CD14-positive monocyte (primary cell): ENCODE results near the gene FAM25A. TPM values are rescaled to one million over a fixed set of nuclear protein-coding genes. Genes with fewer than 3 reads are reported as not detected.

Source experiments
- DNase-seq, 3 donors: peaks; one replicate each; pipeline ENCODE4 v3.0.0-alpha.2; 2011 to 2022
- H2AFZ ChIP-seq: 2 replicates; pipeline ENCODE4 v1.6.0; 2012; ENCODE audit warnings: mild to moderate bottlenecking, low read depth, low read length, inconsistent platforms; ENCODE audit not compliant: insufficient read depth, poor library complexity, severe bottlenecking
- H3K27ac ChIP-seq, 2 donors: 1 replicate in 1 of 2; 2 replicates in 1 of 2; pipeline ENCODE4 v1.5.1; 2012 to 2013; ENCODE audit warnings: low read length in 2 of 2, control low read depth in 1 of 2, inconsistent platforms in 1 of 2, low read depth in 1 of 2, mild to moderate bottlenecking in 1 of 2
- H3K27me3 ChIP-seq, 2 donors: one replicate each; pipeline versions ENCODE4 v1.6.0 to v1.6.1; 2011 to 2013; ENCODE audit warnings: low read length in 2 of 2; ENCODE audit not compliant: control insufficient read depth in 2 of 2, insufficient read depth in 2 of 2
- H3K36me3 ChIP-seq, 2 donors: replicated peaks in 1 of 2; 1 replicate in 1 of 2; 2 replicates in 1 of 2; pipeline versions ENCODE4 v1.5.1 to v1.6.1; 2012 to 2013; ENCODE audit warnings: low read length in 2 of 2, control low read depth in 1 of 2, inconsistent platforms in 1 of 2, mild to moderate bottlenecking in 1 of 2; ENCODE audit not compliant: insufficient read depth in 2 of 2, control insufficient read depth in 1 of 2
- H3K4me1 ChIP-seq, 2 donors: 1 replicate in 1 of 2; 2 replicates in 1 of 2; pipeline versions ENCODE4 v1.5.1 to v1.6.1; 2012 to 2013; ENCODE audit warnings: low read length in 2 of 2, control low read depth in 1 of 2, inconsistent platforms in 1 of 2, mild to moderate bottlenecking in 1 of 2, moderate library complexity in 1 of 2; ENCODE audit not compliant: insufficient read depth in 2 of 2, control insufficient read depth in 1 of 2
- H3K4me2 ChIP-seq: replicated peaks from 2 replicates; pipeline ENCODE3; 2012; ENCODE audit warnings: low read length, moderate library complexity, mild to moderate bottlenecking; ENCODE audit not compliant: poor library complexity, severe bottlenecking; ENCODE audit errors: extremely low read depth
- H3K4me3 ChIP-seq, 3 experiments: fragments of 200-600 bp in 1 of 3; sonication (generic) in 1 of 3; replicated peaks in 1 of 3; 1 replicate in 2 of 3; 2 replicates in 1 of 3; pipeline ENCODE4 v1.5.1; 2011 to 2013; ENCODE audit warnings: low read length in 3 of 3, mild to moderate bottlenecking in 3 of 3, control low read depth in 2 of 3, low read depth in 2 of 3, inconsistent platforms in 1 of 3, moderate library complexity in 1 of 3
- H3K79me2 ChIP-seq: 2 replicates; pipeline ENCODE4 v1.6.0; 2012; ENCODE audit warnings: mild to moderate bottlenecking, control low read depth, inconsistent platforms, low read length, moderate library complexity; ENCODE audit not compliant: insufficient read depth
- H3K9ac ChIP-seq: 2 replicates; pipeline ENCODE4 v1.6.0; 2017; ENCODE audit warnings: low read length, mild to moderate bottlenecking; ENCODE audit not compliant: insufficient read depth, poor library complexity, severe bottlenecking
- H3K9me3 ChIP-seq, 2 donors: replicated peaks in 1 of 2; 1 replicate in 1 of 2; 2 replicates in 1 of 2; pipeline versions ENCODE4 v1.5.1 to v1.6.1; 2012 to 2013; ENCODE audit warnings: low read length in 2 of 2, control low read depth in 1 of 2; ENCODE audit not compliant: control insufficient read depth in 1 of 2, insufficient read depth in 1 of 2
- H4K20me1 ChIP-seq: 2 replicates; pipeline ENCODE4 v1.6.0; 2012; ENCODE audit warnings: mild to moderate bottlenecking, low read length, control low read depth, moderate library complexity; ENCODE audit not compliant: insufficient read depth
- H3K27ac Mint-ChIP-seq, 7 donors: one replicate each; pipeline ENCODE4 v1.8.0; 2020; ENCODE audit warnings: mild to moderate bottlenecking in 7 of 7, mixed read lengths in 7 of 7, moderate library complexity in 6 of 7, inconsistent platforms in 2 of 7
- H3K27me3 Mint-ChIP-seq, 3 donors: one replicate each; pipeline ENCODE4 v1.8.0; 2021 to 2022; ENCODE audit warnings: low read depth in 3 of 3, mild to moderate bottlenecking in 3 of 3, mixed read lengths in 3 of 3, moderate library complexity in 3 of 3, inconsistent platforms in 1 of 3
- H3K36me3 Mint-ChIP-seq, 2 donors: one replicate each; pipeline ENCODE4 v1.8.0; 2020; ENCODE audit warnings: mixed read lengths in 2 of 2, inconsistent platforms in 1 of 2, mild to moderate bottlenecking in 1 of 2
- H3K4me1 Mint-ChIP-seq: one replicate; pipeline ENCODE4 v1.8.0; 2020; ENCODE audit warnings: mild to moderate bottlenecking, mixed read lengths
- H3K4me3 Mint-ChIP-seq, 2 donors: one replicate each; pipeline ENCODE4 v1.8.0; 2020; ENCODE audit warnings: mild to moderate bottlenecking in 2 of 2, mixed read lengths in 2 of 2, moderate library complexity in 1 of 2
- H3K9me3 Mint-ChIP-seq, 7 donors: one replicate each; pipeline ENCODE4 v1.8.0; 2020 to 2022; ENCODE audit warnings: mixed read lengths in 7 of 7, mild to moderate bottlenecking in 6 of 7, moderate library complexity in 6 of 7, inconsistent platforms in 2 of 7
- WGBS: methylation state at CpG from one replicate; pipeline ENCODE4 v1.1.5; 2013; ENCODE audit warnings: missing lambda C conversion rate; ENCODE audit not compliant: insufficient coverage; 5-methylcytosine and 5-hydroxymethylcytosine counted together
- intact Hi-C, 2 donors: fragments of 100-400 bp; cut with micrococcal nuclease; formaldehyde crosslinking; loops; one replicate each; pipeline versions ENCODE4 v1.15.0 to v1.15.1; 2023
- polyA plus RNA-seq, 3 donors: library from polyadenylated mRNA; depleted of rRNA in 1 of 3; unstranded in 2 of 3; stranded (reverse) in 1 of 3; fragments of 300-500 nt in 2 of 3; fragments of >200 nt in 1 of 3; fragmentation: Illumina TruSeq in 2 of 3; gene quantifications; 1 replicate in 2 of 3; 2 replicates in 1 of 3; pipeline ENCODE4 v1.2.3, GENCODE V29; 2012 to 2021
- TF ChIP-seq, protein P1 (sequence below): fragments of 200-600 bp; IDR thresholded peaks from one replicate; pipeline ENCODE4 v1.8.0; 2022; ENCODE audit warnings: antibody characterized with exemption, mild to moderate bottlenecking

FAM25A gene
- polyA plus RNA-seq, 3 donors: not detected

DNA sequence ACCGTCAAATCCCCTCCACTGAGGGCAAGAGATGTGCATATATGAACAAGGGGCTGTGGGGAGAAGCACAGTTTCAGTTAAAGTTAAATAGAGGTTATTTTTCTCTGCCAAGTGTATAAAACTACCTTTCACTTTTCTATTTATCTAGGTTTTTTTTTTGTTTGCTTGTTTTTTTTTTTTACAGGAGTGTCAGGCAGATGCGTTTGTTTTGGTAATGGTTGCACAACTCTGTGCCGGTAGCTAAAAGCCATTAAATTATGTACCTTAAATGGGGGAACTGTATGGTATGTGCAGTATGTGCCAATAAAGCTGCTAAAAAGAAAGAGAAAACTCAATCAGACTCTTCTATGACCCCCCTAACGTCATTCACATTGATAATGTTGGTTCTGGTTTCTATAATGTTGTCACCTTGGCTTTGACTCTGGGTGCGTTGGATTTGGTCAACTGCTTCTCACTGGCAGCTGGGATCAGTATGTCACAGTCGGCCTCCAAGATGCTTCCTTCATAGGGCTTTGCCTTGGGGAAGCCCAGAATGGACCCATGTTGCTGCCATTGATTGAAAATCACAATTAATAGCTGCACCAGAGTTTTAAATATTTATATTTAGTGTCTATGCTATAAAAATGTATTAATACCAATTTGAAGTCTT, 40.3 kb downstream of the FAM25A start:
- H3K4me3 ChIP-seq: no peak overlapping the region
- peaks cover 1 to 2% of the 10 kb centered on the region in 2 donors for H3K4me1 ChIP-seq
- Mint-ChIP-seq H3K27me3 (no peaks in the 10 kb centered on the region), H3K27ac (peak overlapping the region in 3 of 7 donors; percentile 31 to 77 (median 57)), H3K9me3 (no peaks in the 10 kb centered on the region), H3K36me3 (peaks cover 80 to 93% of the 10 kb centered on the region in 2 donors), H3K4me3 (no peak overlapping the region), H3K4me1 (no peaks in the 10 kb centered on the region)
- no peaks in the 10 kb centered on the region for H3K79me2 ChIP-seq
- intact Hi-C loops: no loop called here
- WGBS: no CpG with 5 or more reads among the region's 6 CpGs
- H2AFZ ChIP-seq: no peak overlapping the region
- H3K36me3 ChIP-seq: peaks cover 87 to 96% of the 10 kb centered on the region in 2 donors
- no peaks in the 10 kb centered on the region for H3K9me3 ChIP-seq
- no peaks in the 10 kb centered on the region for H3K27me3 ChIP-seq
- H3K4me2 ChIP-seq: no peak overlapping the region
- DNase-seq: no peak
- TF ChIP-seq, protein P1, sequence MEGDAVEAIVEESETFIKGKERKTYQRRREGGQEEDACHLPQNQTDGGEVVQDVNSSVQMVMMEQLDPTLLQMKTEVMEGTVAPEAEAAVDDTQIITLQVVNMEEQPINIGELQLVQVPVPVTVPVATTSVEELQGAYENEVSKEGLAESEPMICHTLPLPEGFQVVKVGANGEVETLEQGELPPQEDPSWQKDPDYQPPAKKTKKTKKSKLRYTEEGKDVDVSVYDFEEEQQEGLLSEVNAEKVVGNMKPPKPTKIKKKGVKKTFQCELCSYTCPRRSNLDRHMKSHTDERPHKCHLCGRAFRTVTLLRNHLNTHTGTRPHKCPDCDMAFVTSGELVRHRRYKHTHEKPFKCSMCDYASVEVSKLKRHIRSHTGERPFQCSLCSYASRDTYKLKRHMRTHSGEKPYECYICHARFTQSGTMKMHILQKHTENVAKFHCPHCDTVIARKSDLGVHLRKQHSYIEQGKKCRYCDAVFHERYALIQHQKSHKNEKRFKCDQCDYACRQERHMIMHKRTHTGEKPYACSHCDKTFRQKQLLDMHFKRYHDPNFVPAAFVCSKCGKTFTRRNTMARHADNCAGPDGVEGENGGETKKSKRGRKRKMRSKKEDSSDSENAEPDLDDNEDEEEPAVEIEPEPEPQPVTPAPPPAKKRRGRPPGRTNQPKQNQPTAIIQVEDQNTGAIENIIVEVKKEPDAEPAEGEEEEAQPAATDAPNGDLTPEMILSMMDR: no peak
- no peak overlapping the region for H3K9ac ChIP-seq
- no peak overlapping the region for H3K27ac ChIP-seq
- H4K20me1 ChIP-seq: peaks cover 13% of the 10 kb centered on the region

DNA sequence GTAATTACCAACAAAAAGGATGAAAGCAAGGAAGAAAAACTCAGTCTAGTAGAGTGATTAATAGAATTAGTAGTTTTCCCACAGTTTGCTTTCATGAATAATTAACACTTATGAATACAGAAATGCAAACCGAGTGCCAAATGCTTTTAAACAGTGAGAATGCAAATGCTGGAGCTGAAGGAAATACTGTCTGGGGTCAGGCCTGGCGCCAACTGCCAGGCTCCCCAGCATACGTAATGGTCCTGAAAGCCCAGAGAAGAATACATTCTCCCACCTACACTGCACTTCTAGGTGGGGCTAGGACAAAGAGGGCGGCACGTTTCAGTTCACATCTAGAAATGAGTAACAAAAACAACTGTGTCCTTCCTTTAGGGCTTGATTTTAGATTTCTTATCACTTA, 44.6 kb downstream of the FAM25A start:
- no peaks in the 10 kb centered on the region for H3K4me1 Mint-ChIP-seq
- Histone ChIP-seq H3K9me3 (no peaks in the 10 kb centered on the region), H3K4me3 (no peak overlapping the region), H3K27ac (no peak overlapping the region), H3K27me3 (no peaks in the 10 kb centered on the region), H3K4me1 (no peaks in the 10 kb centered on the region), H3K9ac (no peak overlapping the region), H3K36me3 (peaks cover 95 to 100% of the 10 kb centered on the region in 2 donors), H3K4me2 (no peak overlapping the region), H4K20me1 (peaks cover 25% of the 10 kb centered on the region), H2AFZ (no peak overlapping the region), H3K79me2 (no peaks in the 10 kb centered on the region)
- DNase-seq: no peak
- H3K27me3 Mint-ChIP-seq: no peaks in the 10 kb centered on the region
- no peaks in the 10 kb centered on the region for H3K9me3 Mint-ChIP-seq
- TF ChIP-seq, protein P1: no peak
- intact Hi-C loops: no loop called here
- peak overlapping the region in 2 of 7 donors; percentile 21 to 71 for H3K27ac Mint-ChIP-seq
- peaks cover 83 to 96% of the 10 kb centered on the region in 2 donors for H3K36me3 Mint-ChIP-seq
- no peak overlapping the region for H3K4me3 Mint-ChIP-seq
- WGBS: 100% methylated on average over 1 of the region's 5 CpGs
